Thyroid gland (tissue), 4 donors: Measurements from ENCODE around the gene NISCH.

Experiments
- CTCF ChIP-seq, 6 experiments: fragments of 200-600 bp in 3 of 6; fragments of 450-650 bp in 3 of 6; sonication (generic) in 3 of 6; IDR thresholded peaks; one replicate each; pipeline ENCODE4 v1.5.1; 2016 to 2019; ENCODE audit warnings: antibody characterized with exemption in 6 of 6, mild to moderate bottlenecking in 2 of 6, inconsistent platforms in 1 of 6, moderate library complexity in 1 of 6
- POLR2A ChIP-seq, 2 donors: fragments of 450-650 bp; IDR thresholded peaks; one replicate each; pipeline ENCODE4 v1.6.1; 2017; ENCODE audit warnings: antibody characterized with exemption in 2 of 2, mild to moderate bottlenecking in 2 of 2, moderate library complexity in 1 of 2

GRCh38 chr3:52528586-52529375 lies 73.4 kb downstream of the NISCH start:
- TF ChIP-seq CTCF (IDR thresholded peaks at IDR 0.05) (no peak), POLR2A (IDR thresholded peaks at IDR 0.05) (no peak)
